Mucosa of rectum (tissue), 2 donors: Measurements from ENCODE around the gene C4BPA.
A peak's percentile ranks its signal among the peaks of the same experiment; 100 is the strongest.

ENCODE experiments used
- H3K27ac ChIP-seq, 2 donors: one replicate each; pipeline ENCODE4 v1.7.0; 2013; ENCODE audit warnings: inconsistent platforms in 2 of 2, low read depth in 2 of 2, low read length in 2 of 2
- H3K27me3 ChIP-seq, 2 donors: one replicate each; pipeline ENCODE4 v1.7.0; 2013; ENCODE audit warnings: low read length in 2 of 2; ENCODE audit not compliant: control insufficient read depth in 2 of 2, insufficient read depth in 2 of 2
- H3K36me3 ChIP-seq, 2 donors: one replicate each; pipeline ENCODE4 v1.7.0; 2013; ENCODE audit warnings: low read length in 2 of 2; ENCODE audit not compliant: control insufficient read depth in 2 of 2, insufficient read depth in 2 of 2
- H3K4me1 ChIP-seq, 2 donors: one replicate each; pipeline ENCODE4 v1.7.0; 2013; ENCODE audit warnings: low read length in 2 of 2, mild to moderate bottlenecking in 1 of 2; ENCODE audit not compliant: control insufficient read depth in 2 of 2, insufficient read depth in 2 of 2
- H3K4me3 ChIP-seq, 2 donors: one replicate each; pipeline ENCODE4 v1.7.0; 2013; ENCODE audit warnings: low read length in 2 of 2
- H3K9ac ChIP-seq, 2 donors: one replicate each; pipeline ENCODE4 v1.7.0; 2013; ENCODE audit warnings: low read length in 2 of 2, low read depth in 1 of 2, mild to moderate bottlenecking in 1 of 2
- H3K9me3 ChIP-seq, 2 donors: one replicate each; pipeline ENCODE4 v1.7.0; 2013; ENCODE audit warnings: low read length in 2 of 2; ENCODE audit not compliant: control insufficient read depth in 2 of 2
- donor health status: healthy.
- donor health status: Normal muscosa, but diverticular disease.

C4BPA gene

GRCh38 chr1:207064561-207064960 lies 39.5 kb upstream of the C4BPA start:
- Histone ChIP-seq H3K36me3 (peaks cover 52 to 62% of the 10 kb centered on the region in 2 donors), H3K27me3 (no peaks in the 10 kb centered on the region), H3K27ac (peak overlapping the region; percentile 44 to 53), H3K9me3 (no peaks in the 10 kb centered on the region), H3K4me1 (peaks cover 8 to 36% of the 10 kb centered on the region in 2 donors), H3K4me3 (no peak overlapping the region), H3K9ac (no peak overlapping the region)

- Histone ChIP-seq H3K9me3 (no peaks in the 10 kb centered on the region), H3K4me3 (peak overlapping the region; percentile 52 to 64), H3K9ac (peak overlapping the region; percentile 34 to 64), H3K4me1 (peaks cover 8 to 36% of the 10 kb centered on the region in 2 donors), H3K36me3 (peaks cover 62 to 74% of the 10 kb centered on the region in 2 donors), H3K27ac (peak overlapping the region; percentile 92 to 94), H3K27me3 (no peaks in the 10 kb centered on the region)
These were observed 36.8 kb upstream of the C4BPA start for GRCh38 chr1:207067185-207067584.

GRCh38 chr1:207067665-207068064 lies 36.4 kb upstream of the C4BPA start:
- H3K4me3 ChIP-seq, result peak overlapping the region; percentile 52 to 64
- H3K9ac ChIP-seq, result peak overlapping the region; percentile 34 to 64
- H3K27me3 ChIP-seq, result no peaks in the 10 kb centered on the region
- no peaks in the 10 kb centered on the region for H3K9me3 ChIP-seq
- H3K36me3 ChIP-seq, result peaks cover 62 to 73% of the 10 kb centered on the region in 2 donors
- H3K27ac ChIP-seq, result peak overlapping the region; percentile 92 to 94
- H3K4me1 ChIP-seq, result peaks cover 8 to 36% of the 10 kb centered on the region in 2 donors

GRCh38 chr1:207069061-207069460 lies 35.0 kb upstream of the C4BPA start:
- H3K36me3 ChIP-seq, result peaks cover 53 to 67% of the 10 kb centered on the region in 2 donors
- H3K4me1 ChIP-seq, result peaks cover 8 to 35% of the 10 kb centered on the region in 2 donors

GRCh38 chr1:207069858-207070506 lies 34.1 kb upstream of the C4BPA start:
- H3K9ac ChIP-seq, result no peak overlapping the region

More at GRCh38 chr1:207069061-207069460, 35.0 kb upstream of the C4BPA start:
- Histone ChIP-seq H3K9ac (no peak overlapping the region), H3K27me3 (no peaks in the 10 kb centered on the region), H3K9me3 (no peaks in the 10 kb centered on the region), H3K4me3 (no peak overlapping the region), H3K27ac (no peak overlapping the region)

DNA sequence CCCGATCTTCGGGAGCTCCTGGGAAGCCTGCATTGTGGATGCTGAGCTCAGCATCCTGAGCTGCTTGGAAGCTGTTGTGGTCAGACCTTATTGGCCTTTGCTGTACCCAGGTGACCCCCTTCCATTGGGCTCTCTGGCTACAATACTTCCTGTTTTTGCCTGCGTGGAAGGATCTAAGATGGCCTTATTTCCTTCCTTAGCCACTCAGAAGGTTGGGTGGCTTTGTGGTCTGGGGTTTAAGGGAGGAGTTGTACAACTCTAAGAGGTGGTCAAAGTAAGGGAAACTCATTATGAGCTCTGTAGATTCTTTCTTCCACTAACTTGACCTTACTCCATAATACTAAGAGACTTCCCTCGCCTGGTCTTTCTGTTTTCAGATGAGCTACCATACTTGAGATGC lies 33.2 kb upstream of the C4BPA start:
- H3K36me3 ChIP-seq, result peaks cover 56 to 63% of the 10 kb centered on the region in 2 donors
- no peak overlapping the region for H3K27ac ChIP-seq
- H3K4me3 ChIP-seq, result no peak overlapping the region
- H3K9ac ChIP-seq, result no peak overlapping the region
- H3K4me1 ChIP-seq, result peaks cover 8 to 29% of the 10 kb centered on the region in 2 donors
- no peaks in the 10 kb centered on the region for H3K27me3 ChIP-seq
- no peaks in the 10 kb centered on the region for H3K9me3 ChIP-seq

More at GRCh38 chr1:207069858-207070506, 34.1 kb upstream of the C4BPA start:
- Histone ChIP-seq H3K27me3 (no peaks in the 10 kb centered on the region), H3K4me3 (no peak overlapping the region), H3K4me1 (peaks cover 8 to 32% of the 10 kb centered on the region in 2 donors), H3K36me3 (peaks cover 56 to 64% of the 10 kb centered on the region in 2 donors), H3K9me3 (no peaks in the 10 kb centered on the region), H3K27ac (no peak overlapping the region)

DNA sequence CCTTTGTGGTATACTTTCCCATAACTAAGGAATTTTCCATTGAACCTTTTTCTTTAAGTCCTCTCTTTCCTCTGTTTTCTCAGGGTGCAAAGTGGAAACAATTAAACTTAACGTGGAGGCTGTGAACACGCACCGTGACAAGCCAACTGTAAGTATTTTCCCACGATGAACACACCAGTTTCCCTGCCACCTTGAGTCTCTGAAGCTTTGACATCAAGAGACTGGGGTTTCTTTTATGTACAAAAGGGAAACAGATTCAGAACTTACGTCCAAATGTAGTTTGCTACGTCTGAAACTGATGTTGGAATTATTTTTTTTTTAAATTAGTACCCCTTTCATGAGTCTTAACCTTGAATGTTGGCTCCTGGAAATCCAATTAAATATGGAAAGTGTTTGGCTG lies 32.6 kb upstream of the C4BPA start:
- Histone ChIP-seq H3K36me3 (peaks cover 52 to 64% of the 10 kb centered on the region in 2 donors), H3K27me3 (no peaks in the 10 kb centered on the region), H3K27ac (no peak overlapping the region), H3K4me1 (peaks cover 8 to 23% of the 10 kb centered on the region in 2 donors), H3K9ac (no peak overlapping the region), H3K9me3 (no peaks in the 10 kb centered on the region), H3K4me3 (no peak overlapping the region)

- H3K27ac ChIP-seq, result no peak overlapping the region
- H3K9ac ChIP-seq, result no peak overlapping the region
- no peaks in the 10 kb centered on the region for H3K9me3 ChIP-seq
- no peak overlapping the region for H3K4me3 ChIP-seq
- peaks cover 52 to 67% of the 10 kb centered on the region in 2 donors for H3K36me3 ChIP-seq
- H3K27me3 ChIP-seq, result no peaks in the 10 kb centered on the region
- peaks cover 3 to 15% of the 10 kb centered on the region in 2 donors for H3K4me1 ChIP-seq
These were observed 31.8 kb upstream of the C4BPA start for GRCh38 chr1:207072233-207072632.

- Histone ChIP-seq H3K36me3 (peaks cover 57 to 63% of the 10 kb centered on the region in 2 donors), H3K27ac (no peak overlapping the region), H3K4me1 (peaks cover 0 to 5% of the 10 kb centered on the region in 2 donors)
These were observed 29.9 kb upstream of the C4BPA start for GRCh38 chr1:207073906-207074820.

More at GRCh38 chr1:207073906-207074820, 29.9 kb upstream of the C4BPA start:
- no peak overlapping the region for H3K9ac ChIP-seq
- no peaks in the 10 kb centered on the region for H3K9me3 ChIP-seq
- H3K4me3 ChIP-seq, result no peak overlapping the region
- no peaks in the 10 kb centered on the region for H3K27me3 ChIP-seq
